Raji (cell line): ENCODE measurements around the gene CNR2.
A peak's percentile ranks its signal among the peaks of the same experiment; 100 is the strongest.

ENCODE experiments used
- POLR2A ChIP-seq: IDR thresholded peaks from 2 replicates; pipeline ENCODE4 v1.6.1; 2011; ENCODE audit warnings: low read depth, low read length, control low read depth; ENCODE audit not compliant: insufficient read depth

Gene CNR2

DNA sequence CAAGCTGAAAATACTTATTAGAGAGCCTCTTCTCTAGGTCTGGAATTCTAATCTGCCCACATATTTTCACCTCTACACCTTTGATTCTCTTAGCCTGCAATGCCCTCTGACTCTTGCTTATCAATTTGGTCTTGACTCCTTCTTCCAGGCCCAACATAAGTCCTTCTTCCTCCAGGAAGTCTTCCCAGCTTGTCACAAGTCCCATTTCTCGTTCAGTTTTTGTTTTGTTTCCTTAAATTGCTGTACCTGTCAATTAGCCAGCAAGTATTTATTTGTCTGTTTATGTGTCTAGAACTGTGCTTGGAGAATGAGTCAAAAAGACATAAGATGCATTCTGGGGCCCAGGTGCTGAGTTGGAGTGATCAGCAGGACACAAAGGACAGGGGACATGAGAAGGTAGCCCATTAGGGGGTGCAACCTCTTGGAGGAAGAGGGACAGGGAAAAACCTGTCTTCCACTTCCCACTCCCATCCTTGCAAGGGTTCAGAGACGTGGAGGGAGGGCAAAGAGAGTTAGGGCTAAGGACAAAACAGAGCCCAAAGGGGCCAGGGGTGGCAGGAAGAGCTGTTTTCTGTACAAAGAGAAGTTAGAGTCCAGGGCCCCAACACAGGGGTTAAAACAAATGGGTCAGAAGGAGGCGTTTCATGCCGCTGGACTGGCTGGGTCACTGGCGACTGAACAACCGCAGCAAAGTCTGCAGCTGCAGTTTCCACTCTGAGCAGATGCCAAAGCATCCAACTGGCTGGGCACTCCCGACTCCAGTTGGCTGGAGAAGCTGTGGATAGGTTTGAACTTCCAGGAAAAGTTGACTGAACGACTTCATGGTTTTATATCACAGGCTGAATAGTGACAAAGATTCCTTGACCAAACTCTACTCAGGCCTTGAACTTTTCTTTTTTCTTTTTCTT, 10.7 kb upstream of the CNR2 start:
- TF ChIP-seq POLR2A, result no peak

GRCh38 chr1:23922321-23922943, 9.3 kb upstream of the CNR2 start:
- TF ChIP-seq POLR2A, result no peak

GRCh38 chr1:23916209-23917131, 3.3 kb upstream of the CNR2 start:
- TF ChIP-seq POLR2A, result peak; percentile 33; the same call in 1 of the 2 replicates

DNA sequence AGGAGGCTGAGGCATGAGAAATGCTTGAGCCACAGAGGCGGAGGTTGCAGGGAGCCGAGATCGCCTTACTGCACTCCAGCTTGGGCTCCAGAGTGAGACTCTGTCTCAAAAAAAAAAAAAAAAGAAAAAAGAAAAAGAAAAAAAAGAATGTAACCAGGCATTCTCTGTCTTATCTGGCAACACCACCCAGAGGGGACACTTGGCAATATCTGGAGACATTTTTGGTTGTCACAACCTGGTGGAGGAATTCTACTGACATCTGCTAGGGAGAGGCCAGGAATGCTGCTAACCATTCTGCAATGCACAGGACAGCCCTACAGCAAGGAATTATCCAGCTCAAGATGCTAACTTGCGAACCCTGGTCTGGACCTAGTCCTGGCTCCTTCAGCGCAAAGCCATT, 2.3 kb upstream of the CNR2 start:
- no peak for TF ChIP-seq POLR2A

- TF ChIP-seq POLR2A, result no peak
These were observed 1.8 kb upstream of the CNR2 start for GRCh38 chr1:23914921-23915320.

DNA sequence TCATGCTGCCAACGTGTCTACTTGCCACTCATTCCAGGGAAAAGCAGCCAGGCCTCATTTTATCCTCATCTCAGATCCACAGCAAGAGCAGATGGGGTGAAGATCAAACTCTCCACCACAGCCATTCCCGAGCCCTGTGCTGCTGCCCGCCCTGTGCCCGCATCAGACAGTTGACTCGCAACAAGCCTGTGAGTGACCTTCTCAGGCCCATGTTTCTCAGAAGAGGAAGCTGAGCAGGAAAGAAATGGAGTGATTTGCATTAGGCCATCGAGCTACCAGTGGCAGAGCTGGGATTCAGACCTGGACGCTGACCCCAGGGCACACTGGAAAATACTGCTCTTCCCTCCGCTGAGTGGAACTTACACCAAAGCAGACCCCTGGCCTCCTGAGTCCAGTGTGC, 1.2 kb downstream of the CNR2 start:
- TF ChIP-seq POLR2A, result no peak; the same call in 1 of the 2 replicates

GRCh38 chr1:23910553-23911246, 2.5 kb downstream of the CNR2 start:
- TF ChIP-seq POLR2A, result peak; percentile 75

GRCh38 chr1:23910144-23910543, 3.0 kb downstream of the CNR2 start:
- TF ChIP-seq POLR2A, result no peak; the same call in 1 of the 2 replicates

DNA sequence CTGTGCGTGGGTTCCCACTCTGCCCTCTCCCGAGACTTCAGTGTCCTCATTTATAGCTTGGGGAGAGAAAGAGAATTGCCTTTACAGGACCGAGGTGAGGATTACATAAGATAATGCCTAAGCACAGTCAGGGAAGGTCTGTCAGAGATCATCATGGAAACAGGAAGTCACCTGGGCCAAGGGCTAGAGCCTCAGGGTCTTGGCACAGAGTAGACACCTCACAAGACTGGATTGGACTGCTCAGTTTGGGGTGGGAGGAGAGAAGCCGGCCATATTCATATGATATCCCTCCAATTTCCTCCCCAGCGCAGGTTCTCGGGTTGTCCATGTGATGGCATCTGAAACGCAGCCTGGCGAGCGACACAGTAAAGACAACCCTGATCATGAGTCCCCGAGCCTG, 3.8 kb downstream of the CNR2 start:
- peak; percentile 14; the same call in 1 of the 2 replicates for TF ChIP-seq POLR2A

DNA sequence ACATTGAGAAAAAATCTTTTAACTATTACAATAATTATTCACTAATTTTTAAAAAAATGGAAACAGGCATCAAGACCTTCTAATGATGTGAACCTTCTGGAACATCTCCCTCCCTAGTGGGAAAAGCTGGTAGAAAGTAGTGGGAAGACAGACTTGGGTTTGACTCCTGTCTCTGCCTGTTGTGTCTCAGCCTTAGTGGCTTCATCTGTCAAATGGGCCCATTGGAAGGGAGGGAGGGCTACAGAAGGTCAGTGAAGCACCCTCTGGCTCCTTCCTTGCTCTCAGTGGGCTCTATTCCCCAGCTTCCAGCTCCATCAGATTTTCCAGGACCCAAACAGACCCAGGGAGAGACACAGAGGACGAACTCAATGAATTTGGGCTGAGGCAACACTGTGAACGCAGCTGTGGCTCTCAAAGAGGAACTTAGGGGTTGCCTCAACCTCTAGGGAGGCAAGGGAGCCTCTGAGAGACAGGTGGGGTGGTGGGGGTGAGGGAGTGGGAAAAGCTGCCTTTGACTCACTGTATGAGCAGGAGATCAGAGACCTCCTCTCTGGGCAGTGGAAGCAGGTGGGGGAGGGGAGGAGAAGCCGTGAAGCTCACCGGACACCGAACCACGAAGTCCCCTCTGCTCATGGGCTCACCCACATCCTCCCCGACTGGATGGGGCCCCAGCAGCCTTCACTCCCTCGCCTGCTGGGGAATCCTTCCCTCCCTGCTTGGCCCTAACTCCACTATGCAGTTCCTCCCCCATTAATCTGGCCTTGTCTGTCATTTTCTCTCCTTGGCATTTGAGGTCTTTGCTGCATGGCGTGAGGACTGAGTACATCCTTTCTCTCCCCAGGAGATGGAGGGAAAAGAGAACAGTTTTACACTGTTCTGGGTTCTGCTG, 4.5 kb downstream of the CNR2 start:
- TF ChIP-seq POLR2A, result peak; percentile 57

GRCh38 chr1:23906731-23907130, 6.4 kb downstream of the CNR2 start:
- TF ChIP-seq POLR2A, result peak; percentile 39; the same call in 1 of the 2 replicates

DNA sequence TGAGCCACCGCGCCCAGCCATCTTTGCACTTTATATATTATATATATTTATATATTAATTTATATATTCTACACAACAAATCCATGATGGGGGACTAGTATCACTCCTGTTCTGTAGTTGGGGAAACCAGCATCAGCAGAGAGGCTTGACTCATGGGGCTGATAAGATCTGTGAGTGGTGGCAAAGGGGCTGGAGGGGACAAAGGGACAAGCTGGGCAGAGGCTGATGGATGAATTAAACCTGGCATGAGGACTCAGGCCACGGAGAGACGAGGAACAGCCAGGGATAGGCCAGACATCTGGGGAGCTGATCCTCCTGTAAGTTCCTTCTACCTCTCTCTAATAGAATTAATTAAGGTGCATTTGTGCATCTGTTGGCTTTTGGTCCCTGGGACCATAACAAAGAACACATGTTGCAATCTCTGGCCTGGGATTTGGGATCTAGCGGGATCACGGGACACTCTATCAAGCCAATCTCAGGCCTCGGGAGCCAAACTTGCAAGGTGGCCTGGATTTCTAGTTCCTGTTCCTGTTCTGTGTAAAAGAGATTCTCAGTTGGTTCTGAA, 7.6 kb downstream of the CNR2 start:
- TF ChIP-seq POLR2A, result no peak

DNA sequence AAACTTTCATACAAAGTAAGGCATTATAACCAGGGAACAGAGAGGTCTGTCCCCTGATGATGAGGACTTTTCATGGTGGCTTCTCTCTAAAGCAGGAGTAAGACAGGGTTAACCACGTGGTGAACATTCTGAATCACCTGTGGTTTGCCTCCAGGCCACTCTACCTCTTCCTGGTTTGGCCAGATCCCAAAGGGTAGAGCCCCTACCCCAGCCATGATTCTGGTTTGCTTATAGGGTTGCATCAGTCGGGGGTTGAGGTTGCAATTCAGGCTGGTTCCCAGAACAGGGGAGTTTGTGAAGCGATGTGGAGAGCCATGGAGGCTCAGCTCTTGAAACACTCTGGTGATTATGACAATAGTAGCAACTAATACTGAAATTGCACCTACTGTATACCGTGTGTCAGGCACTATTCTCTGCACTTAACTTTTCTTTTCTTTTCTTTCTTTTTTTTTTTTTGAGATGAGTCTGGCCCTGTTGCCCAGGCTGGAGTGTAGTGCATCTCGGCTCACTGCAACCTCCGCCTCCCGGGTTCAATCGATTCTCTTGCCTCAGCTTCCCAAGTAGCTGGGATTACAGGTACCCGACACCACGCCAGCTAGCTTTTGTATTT, 8.3 kb downstream of the CNR2 start:
- no peak for TF ChIP-seq POLR2A

DNA sequence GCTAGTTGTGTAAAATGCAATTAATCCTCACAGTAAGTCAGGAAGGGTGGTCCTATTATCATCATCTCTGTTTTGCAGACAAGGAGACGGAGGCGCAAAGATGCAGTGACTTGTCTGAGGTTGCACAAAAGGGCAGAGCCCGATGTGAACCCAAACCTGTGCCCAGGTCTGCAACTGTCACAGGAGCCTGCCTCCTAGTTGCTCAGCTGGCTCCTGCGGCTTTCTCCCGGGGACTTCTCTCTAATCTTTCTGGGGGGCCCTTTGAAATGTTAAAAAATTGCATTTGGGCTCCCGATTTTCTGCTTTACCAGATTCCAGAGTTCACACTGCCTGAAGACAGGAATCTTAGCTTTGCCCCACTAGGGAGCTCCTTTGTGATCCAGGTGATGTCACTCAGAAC, 9.4 kb downstream of the CNR2 start:
- TF ChIP-seq POLR2A, result no peak
